Stimulated activated CD8-positive, alpha-beta memory T cell treated with anti-CD3 and anti-CD28 coated beads, Interleukin-4, amount 100 ng/mL, for 24 hours (primary cell): Measurements from ENCODE around the gene STMND1.

ENCODE experiments used
- DNase-seq: peaks from one replicate; pipeline ENCODE4 v3.0.0-alpha.2; 2020; ENCODE audit warnings: low read depth

Gene STMND1

DNA sequence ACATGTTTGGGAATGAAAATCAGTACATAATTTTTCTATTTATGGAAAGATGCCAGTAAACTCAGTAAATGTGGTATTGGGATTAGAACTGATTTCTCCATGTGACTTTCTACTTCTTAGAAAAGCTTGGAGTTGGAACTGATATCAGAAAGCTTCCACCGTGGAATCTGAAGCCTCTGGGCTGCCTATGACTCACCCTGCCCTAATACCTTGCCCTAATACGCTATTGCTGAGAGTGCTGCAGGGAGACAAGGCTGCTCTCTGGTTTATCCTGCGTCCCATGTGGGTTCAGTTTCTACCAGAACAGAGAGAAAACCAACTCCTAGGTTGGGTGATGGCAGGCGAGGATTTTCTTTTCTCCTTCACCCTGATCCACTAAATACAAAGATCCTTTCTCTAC, 3.3 kb upstream of the STMND1 start:
- DNase-seq: no peak

DNA sequence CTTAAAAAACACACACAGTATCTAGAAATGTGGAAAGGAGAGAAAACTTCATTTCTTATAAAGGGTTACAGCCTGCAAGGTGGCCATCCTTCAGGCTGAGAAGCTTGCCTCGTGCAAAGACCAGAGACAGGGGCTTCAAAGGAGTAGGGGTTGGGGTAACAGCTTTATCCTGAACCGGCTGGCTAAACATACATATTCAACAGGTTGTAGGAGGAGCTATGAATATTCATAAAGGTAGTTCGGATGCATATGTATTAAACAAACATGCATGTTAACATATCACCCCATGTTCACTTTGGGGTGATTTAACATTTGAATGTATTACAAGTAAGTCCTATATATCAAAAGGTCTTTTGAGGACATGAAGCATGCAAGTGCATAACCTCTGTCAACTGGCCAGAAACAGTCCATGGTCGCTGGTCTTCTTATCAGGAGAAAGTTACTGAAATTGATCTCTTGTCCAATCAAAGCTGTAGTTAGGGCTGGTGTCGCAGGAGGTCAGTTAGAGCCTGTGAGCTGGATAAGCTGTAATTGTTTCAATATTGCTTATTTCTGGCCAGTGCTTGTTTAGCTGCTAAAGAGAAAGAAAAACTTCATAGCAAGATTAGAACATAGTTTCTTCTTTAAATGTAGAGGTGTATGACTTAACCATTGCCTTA, 2.3 kb upstream of the STMND1 start:
- no peak for DNase-seq

DNA sequence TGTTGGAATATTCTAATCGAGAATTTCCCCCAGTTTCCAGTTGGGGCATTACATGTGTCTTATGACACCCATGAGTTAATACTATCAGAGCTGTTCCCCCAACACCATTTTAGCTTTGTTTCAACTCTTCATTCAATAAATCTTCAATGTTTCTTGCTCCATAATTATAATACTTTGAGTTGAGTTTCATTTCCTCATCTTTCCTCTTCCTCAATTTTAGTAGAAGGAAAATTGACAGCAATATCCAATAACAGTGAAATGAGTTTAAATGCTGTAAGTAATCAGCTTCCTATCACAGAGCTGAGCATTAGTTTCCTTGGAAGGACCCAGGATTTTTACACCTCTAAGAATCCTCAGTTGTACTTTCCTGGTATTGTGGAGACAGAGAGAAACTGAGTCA, 1.0 kb upstream of the STMND1 start:
- no peak for DNase-seq

DNA sequence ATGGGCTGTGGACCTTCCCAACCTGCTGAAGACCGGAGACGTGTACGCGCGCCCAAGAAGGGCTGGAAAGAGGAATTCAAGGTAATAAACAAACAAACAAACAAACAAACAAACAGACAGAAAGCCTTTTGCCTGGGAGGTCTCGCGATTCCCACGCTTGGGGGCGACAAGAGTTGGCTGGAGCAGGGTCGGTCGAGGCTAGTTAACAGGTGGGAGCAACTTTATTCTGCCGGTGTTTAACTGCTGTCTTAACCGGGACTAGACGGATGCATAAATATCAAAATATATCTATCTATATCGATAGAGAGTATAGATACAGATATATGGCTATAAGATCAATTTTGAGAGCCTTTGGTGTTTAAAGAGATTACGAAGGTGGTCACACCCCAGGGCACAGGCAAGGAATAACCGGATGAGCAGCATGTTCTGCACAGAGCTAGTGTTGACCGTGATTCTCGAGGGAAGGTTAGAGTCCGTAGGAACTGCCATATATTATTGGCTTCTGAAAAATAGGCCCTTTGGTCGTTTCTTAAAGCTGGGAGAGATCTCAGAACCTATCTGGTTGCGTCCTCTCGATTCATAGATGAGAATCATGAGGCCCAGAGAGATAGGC, 514 bp downstream of the STMND1 start:
- DNase-seq: no peak

DNA sequence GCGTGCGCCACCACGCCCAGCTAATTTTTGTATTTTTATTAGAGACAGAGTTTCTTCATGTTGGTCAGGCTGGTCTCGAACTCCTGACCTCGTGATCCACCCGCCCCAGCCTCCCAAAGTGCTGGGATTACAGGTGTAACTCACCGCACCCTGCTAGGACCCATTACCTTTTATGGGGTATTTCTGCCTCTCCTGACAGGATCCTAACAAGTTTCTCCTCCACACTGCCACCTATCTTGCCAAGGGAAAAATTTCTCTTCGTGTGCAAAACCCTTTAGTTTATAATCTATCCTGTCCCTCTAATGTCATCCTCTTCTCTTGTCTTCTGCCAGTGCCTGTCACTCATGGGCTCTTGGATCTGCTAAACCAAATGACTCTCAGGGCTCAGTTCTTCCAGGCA, 1.9 kb downstream of the STMND1 start:
- DNase-seq: no peak

DNA sequence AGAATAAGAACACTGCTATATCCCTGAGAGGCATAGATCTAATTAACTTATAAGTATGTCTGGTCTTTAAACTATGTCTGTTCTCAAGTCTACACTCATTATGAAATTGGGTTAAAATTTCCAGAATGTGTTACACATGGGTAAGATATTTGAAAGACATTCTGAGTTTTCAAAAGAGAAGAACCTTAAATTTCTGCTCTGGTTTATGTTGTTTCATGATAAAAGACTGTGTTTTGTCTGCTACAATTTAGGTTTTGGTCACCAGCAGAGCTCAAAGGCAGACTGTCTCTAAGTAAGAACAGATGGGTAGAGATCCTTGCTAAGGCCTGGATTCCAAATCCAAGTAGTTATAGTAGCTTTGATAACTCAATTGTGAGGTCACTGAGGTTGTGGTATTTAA, 6.0 kb downstream of the STMND1 start:
- DNase-seq: no peak

DNA sequence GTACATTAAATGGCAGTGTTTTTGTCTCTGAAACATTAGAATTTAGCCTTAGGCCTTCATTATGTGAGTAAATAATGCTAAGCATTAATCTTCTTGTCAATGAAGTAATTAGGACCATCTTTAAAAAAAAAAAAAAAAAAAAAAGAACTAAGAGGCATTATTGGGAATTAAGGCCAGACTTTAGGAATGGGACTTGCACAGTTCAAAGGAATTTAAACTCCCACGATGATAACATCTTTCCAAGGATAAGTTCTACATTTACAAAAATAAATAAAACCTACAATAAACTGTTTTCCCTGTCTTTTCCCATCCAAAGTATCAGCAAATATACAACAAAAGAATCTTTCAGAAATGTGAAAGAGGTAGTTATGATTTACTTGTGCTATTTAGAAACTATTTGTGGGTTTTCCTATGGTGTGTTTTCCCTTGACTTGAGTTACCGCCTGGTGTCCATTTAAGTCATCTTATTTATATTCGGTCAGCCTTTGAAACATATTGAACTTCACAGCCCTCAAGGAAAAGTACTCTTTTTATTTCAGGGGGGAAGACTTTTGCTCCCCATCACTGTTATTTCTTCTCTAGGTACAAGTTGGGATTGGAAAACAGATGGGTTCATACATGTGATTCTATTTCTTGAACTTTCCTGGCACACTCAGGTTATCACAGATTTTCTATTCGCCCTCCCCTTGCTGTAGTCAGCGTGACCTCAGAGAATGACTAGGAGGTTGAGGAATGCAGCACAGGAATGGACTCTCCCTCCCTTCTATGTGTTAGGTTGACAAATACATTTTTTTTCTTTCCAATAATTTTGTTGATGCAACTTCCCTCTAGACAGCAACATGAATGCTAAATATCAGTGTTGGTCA, 13.6 kb downstream of the STMND1 start:
- DNase-seq: no peak

DNA sequence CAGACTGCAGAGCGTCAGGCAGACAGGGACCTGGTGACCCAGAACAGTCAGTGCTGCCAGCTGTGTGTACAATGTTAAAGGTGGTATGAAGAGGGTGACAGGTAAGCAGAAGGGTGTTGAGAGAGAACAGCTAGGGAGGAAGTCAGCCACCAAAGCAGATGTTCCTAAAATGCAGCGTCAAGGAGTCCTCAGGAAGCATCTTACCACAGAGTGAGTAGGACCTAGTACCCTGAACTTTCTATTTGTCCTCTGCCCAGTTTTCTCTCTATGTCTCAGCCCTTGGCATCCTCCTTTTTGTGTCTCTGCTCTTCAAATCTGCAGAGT, 14.2 kb downstream of the STMND1 start:
- DNase-seq: no peak

DNA sequence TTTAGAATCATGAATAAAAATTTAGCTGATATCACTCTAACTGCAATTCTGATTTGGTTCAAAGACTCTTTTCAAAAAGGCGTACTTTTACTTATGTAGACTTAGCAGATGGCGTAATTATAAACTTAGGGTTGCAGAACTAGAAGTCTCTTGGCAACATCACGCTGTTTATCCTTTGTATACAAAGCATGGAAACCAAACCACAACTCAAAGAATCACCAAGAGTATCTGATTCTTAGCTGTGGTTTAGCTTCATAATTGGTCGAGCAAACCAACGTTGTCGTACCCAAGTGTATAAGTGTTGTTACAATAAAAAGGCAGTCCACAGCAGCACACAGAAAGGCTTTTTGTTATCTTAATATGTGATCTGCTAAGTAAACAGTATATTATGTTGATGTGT, 18.2 kb downstream of the STMND1 start:
- DNase-seq: no peak

DNA sequence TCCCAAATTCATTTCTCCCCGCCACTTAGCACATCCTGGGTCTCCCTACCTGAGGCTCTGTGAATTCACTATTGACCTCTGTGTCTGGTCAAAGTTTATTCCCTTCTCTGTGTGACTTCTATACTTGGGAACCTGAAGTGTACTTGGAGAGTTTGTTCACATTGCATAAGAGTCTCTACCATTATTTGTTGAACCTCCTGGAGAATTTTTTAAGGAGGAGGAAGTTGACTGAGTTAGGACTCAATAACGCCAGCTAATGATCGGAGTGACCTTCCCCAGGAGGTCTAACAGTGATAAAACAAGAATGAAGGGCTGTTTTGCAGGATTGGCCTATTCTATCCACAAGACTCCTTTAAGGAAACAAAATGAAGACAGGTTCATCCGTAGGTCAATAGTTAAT, 23.6 kb downstream of the STMND1 start:
- no peak for DNase-seq

DNA sequence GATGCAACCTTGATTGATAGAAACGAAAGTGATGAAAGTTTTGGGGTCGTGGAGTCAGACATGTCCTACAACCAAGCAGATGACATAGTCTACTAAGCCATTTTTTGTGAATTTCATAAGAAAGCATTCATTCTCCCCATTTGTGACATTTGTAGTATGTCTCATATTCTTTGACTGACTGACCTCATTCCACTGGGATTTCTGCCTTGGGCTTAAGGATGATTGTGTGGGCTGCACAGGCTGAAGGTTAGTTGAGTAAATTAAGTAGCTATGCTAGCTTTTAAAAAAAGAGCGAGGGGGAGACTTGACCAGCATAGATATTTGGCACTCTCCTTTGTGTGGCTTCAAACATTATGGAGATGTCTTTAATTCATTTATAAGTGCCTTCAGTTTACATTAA, 28.9 kb downstream of the STMND1 start:
- DNase-seq: no peak

DNA sequence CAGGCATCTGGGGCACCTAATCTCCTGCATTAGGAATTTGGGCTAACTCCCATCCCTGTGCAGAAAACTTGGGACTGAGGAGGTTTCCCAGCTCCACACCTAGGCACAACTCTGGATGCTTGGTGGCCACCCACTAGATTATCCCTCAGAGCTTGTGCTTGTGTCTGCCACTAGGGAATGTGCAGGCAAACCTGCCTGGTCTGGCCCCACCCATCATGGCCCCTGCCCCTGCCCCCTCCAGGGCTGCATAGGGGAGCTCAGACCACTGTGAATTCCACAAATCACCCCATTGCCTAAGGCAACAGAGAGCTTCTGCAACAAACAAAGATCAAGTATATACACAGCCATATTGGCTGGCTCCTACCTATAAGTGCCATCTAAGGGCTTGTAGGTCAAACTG, 31.1 kb downstream of the STMND1 start:
- DNase-seq: no peak

DNA sequence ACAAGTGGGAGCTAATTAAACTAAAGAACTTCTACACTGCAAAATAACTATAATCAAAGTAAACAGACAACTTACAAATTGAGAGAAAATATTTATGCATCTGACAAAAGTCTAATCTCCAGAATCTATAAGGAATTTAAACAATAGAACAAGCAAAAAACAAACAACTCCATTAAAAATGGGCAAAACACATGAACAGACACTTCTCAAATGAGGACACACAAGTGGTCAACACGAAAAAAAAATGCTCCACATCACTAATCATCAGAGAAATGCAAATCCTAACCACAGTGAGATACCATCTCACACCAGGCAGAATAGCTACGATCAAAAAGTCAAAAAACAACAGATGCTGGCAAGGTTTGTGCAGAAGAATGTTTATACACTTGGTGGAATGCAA, 36.2 kb downstream of the STMND1 start:
- no peak for DNase-seq

DNA sequence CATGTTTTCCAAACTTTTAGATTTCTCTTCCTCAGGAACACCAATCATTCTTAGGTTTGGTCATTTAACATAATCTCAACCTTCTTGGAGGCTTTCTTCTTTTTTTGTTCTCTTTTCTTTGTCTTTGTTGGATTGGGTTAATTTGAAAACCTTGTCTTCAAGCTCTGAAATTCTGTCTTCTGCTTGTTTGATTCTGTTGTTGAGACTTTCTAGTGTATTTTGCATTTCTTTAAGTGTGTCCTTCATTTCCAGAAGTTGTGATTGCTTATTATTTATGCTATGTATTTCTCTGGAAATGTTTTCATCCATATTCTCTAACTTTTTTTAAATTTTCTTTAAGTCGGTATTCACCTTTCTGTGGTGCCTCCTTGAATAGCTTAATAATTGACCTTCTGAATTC, 42.2 kb downstream of the STMND1 start:
- DNase-seq: no peak

DNA sequence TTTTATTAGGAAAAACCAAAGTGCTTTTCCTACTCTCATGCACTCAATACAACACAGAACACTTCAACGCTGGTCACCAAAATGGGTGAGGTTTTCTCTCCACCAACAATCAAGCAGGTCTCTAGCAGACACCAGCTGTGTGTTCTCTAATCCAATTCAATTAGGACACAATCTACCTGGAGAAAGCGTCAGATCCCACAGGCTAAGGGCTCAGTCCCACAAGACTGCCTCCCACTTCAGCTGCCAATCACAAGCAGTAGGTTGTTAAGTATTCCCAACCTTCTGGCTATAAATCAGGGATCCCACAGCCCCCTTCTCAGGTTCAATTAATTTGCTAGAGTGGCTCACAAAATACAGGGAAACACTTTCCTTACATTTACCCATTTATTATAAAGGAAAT, 47.7 kb downstream of the STMND1 start:
- DNase-seq: no peak

DNA sequence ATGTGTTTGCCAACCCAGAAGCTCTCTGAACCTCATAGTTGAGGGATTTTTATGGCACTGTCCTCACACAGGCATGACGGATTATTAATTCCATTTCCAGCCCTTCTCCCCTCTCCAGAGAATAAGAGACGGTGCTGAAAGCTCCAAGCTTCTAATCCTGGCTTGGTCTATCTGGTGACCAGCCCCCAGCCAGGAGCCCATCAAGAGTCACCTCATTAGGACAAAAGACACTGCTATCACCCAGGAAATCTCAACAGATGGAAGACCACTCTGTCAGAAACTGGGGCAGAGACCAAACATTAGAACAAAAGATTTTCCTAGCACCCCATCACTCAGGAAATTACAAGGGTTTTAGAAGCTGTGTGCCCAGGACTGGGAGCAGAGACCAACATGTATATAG, 48.2 kb downstream of the STMND1 start:
- DNase-seq: no peak

DNA sequence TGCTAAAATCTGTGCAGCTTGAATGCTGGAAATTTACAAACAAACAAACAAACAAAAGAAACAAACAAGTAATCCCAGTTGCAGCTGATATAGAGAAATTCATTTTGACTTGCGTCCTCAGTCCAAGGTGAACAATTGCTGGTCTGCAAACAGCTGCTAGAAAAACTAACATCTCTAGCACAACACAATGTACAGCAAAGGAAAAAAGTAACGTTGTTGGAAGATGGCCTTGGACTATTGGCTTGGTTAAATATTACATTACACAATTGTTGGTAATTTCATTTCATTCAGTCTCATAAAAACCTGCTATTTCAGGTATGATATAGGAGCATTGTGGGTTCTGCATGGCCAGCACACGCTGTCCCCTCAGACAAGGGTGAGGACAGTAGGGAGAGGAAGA, 50.0 kb downstream of the STMND1 start:
- DNase-seq: no peak

DNA sequence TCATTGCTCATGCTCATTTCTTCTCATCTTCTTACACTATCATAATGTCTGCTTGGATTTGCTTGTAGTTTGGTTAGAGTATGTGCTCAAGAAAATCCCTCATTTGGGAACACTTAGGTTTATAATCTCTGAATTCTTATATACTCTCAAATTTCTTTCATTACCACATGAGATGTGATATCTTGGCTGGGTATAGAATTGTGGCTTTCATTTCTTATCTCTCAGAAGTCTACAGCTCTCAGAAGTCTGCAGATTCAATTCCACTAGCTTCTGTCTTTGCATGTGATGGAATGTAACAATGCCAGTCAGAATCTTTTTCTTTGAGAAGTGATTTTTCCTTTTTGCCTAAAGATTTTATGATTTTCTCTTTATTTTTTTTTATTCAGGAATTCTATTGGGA, 50.9 kb downstream of the STMND1 start:
- no peak for DNase-seq

DNA sequence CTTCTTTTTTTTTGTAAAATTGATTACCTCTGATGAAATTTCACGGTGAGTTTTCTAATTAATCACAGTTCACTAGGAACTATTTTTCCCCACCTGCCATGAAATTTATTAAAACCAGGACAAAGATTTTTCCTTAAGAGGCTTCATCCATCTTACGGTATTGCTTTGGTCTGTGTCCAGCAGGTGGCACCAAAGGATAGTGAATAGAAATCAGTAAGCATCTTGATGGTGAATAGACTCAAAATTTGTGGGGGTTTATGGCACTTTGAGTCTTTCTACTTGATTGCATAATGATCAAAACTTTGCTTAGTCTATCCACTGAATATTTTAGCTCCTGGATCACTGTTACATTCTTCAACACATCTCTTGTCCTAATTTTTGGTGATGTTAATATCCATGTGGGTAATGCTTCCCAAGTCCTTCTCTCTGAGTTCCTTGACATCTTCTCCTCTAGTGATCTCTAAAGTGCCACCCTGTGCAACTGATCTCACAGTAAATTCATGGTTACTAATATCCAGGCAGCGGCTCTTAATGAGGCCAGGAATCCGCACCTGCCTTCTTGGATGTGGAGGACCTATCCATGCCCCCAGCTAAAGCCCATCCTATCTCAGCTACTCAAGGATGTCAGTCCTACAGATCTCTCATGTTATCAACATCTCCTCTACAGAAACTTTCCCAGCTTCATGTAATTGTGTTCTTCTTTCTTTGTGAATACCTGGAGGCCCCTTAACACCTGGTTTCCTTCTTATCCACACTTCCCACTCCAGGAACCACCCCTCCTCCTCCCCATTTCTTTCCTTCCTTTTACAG, 54.5 kb downstream of the STMND1 start:
- DNase-seq: peak; percentile 26

DNA sequence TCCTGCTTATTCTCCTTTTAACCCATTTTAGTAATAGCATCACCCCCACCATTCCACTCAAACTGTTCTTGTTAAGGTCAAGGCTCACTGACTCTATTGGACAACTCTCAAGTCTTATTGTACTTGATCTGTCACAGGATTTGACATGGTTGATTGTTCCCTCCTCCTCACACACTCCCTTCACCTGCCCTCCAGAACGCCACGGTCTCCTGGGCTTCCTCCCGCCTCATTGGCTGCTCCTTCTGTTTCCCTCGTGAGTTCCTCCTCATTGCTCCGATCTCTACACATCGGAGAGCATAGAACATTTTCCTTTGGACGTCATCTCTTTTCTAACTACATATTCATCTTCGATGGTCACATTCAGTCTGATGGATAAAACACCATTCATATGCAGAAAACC, 55.1 kb downstream of the STMND1 start:
- no peak for DNase-seq

DNA sequence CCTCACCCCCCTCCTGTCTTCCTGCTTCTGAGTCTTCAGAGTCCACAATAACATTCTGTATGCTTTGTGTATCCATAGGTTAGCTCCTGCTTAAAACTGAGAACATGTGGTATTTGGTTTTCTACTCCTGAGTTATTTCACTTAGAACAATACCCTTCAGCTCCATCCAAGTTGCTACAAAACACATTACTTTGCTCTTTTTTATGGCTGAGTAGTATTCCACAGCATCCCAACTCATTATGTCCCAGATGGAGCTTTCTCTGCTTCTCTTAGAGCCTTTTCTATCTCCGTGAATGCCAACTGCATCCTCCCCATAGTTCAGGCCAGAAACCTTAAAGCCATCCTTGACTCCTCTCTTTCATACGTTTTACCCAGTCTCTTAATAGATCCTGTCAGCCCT, 55.8 kb downstream of the STMND1 start:
- no peak for DNase-seq

DNA sequence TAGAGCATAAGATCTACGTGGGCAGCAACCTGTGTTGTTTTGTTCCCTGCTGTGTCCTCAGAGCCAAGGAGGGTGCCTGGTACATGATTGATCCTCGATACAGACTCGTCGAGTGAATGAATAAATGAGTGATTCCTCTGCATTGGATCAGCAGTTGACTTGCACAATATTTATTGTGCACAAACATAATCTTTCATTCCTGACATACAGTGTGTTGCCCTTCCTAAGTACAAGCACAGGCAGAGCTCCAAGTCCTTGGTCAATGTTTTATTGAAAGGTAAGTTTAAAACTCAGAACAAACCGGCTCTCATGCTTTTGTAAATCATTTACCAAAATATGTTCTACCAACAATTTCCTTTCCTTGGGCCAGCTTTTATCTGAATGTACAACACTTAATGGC, 57.4 kb downstream of the STMND1 start:
- no peak for DNase-seq

DNA sequence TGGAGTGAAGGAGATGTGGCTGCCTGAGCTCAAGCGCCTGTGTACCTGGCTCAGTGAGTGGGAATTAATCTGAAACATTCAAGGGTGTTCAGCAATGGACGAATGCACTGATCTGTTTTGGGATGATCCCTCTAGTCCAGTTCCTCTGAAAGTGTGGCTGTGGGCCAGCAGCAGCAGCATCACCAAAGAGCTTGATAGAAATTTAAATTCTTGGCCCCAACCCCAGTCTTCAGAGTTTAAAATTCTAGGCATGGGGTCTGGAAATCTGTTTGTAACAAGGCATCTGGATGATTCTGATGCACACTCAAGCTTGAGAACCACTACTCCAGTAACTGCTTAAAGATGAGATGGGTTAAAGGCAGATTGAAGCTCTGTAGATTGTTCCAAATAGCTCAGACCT, 59.2 kb downstream of the STMND1 start:
- DNase-seq: no peak
